ENCODE data around the gene RGS16.

RGS16 gene

DNA sequence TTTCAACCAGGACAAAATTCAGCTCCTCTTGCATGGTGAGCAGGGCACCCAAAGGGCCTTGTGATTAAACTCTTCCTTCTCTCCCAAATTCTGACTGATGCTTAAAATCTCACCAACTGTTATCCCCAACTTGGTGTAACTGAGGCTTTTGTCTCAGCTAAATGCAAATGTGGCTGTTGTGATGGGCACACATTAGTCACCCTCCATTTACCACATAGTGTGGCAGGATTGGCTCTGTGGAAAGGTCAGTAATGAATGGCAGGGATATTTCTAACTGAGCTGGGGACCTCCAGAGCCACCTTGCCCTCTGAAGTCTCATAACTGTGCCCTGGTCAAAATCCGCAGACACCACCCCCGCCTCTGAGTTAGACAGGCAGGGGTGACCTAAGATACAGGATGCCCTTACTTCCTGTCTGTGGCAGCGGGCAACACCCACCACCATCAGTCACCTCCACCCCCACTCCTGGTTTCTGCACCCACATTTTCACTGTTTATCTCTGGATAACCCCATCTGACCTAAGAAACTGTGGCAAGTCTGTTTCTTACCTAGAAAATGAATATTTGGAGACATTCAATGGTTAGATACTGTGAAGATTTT, 25.4 kb upstream of the RGS16 start:
- DNase-seq (ENCODE audit: low spot score): no peak

DNA sequence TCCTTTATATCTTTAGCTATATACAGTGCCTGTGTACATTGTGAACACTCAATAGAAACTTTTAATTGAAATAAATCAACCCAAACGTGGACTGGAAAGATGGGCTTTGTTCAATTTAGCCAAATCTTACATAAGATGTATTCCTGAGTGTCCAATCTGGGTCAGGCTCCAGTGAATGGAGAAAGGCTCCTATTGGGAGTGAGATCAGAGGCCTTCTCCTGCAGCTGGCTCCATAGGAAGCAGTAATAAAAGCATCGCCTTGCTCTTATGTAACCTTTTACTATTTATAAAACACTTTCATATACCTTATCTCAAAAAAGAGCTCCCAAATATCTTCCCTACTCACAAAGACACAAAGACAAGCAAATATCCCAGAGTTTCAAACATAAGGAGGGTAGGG, 24.9 kb upstream of the RGS16 start:
- DNase-seq (ENCODE audit: low spot score): no peak

DNA sequence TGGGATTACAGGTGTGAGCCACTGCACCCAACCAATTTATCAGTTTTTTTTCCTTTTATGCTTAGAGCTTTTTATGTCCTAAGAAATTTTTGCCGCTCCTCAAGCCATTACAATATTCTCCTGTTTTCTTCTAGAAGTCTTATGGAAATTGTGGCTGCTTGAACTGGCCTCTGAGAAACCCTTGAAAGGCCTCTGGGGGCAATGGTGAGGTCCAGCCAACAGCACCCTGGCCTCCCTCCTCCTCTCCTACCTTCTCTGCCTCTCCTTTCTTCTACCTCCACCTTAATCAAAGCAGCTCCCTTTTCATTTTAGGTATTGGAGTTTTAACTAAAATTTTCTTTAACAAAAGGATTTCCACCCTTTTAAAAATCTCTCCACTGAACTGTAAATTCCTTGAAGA, 24.5 kb upstream of the RGS16 start:
- DNase-seq (ENCODE audit: low spot score): no peak

DNA sequence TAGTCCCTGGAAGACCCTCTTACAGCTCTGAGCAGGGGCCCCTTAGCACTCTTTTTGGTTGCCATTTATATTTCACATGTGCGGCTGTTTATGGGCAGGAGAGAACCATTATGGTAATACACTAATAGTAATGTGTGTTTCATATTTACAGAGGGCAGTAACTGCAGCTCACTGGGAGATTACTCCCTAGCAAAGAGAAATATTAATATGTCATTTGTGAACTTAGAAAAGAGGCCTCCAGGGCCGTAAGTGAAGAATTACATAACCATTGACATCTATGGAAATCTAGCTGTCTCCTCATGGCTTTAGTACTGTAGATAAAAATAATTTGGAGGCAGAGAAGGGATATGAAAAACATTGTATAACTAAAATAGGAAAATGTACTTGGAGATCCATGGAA, 23.4 kb upstream of the RGS16 start:
- DNase-seq (ENCODE audit: low spot score): no peak

DNA sequence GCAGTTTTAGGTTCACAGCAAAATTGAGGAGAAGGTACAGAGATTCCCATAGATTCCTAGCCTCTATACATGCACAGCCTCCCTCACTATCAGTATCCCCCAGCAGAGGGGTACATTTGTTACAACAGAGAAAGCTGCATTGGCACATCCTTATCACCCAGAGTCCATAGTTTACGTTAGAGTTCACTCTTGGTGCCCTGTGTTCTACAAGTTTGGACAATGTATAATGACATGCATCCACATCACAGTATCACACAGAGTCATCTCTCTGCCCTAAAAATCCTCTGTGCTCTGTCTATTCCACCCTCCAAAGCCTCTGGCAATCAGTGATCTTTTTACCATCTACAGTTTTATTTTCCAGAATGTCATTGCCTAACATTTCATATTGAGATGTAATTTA, 22.3 kb upstream of the RGS16 start:
- DNase-seq (ENCODE audit: low spot score): no peak

DNA sequence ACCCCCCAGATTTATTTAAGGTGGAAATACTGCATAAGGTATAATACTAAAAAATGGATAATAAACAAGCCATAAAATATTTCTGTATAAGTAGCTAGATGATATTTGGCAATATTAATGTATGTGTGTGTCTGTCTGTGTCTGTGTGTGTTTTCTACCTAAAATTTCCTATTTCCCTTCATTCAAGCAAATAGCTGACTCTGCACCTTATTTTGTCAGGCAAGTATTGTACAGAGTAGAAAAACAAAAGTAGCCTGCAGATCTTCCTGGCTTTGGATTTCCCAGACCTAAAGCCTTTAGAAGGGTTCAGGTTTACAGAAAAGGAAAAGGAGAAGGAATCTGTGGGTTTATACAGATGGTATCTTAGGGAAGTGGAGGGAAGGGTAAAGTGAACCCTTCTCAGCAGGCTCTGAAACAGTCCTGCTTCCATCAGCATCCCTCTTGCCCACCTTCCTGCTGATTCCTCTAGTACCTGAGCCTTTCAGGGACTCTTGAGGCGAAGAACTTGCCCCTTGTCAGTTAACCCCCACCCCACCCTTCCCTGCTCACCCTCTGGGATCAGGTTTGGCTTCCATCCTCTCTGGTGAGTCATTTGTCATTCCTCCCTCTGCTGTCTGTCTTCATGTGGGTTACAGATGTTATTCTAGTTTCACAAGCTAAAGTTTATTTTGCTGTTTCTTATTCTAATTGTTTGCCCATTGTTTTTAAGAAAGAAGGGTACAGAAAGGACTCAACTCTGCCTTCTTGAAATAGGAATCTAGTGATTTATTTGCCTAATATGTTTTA, 21.7 kb upstream of the RGS16 start:
- no peak for DNase-seq (ENCODE audit: low spot score)

DNA sequence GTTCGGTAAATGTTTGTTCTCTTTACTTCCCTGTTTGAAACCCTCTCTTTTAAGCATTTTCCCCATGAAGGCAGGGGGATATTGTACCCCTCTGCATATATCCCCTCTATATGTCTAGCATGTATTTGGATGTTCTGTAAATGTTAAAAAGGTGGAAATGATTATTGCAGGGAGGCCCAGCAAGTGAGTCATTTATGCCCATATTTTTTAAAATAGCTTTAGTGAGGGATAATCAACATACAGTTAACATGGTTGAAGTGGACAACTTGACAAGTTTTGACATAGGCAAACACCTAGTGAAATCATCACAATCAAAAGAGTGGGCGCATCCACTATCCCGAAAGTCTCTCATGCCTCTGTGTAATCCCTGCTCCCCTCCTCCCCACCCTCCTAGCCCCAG, 20.8 kb upstream of the RGS16 start:
- DNase-seq (ENCODE audit: low spot score): no peak

DNA sequence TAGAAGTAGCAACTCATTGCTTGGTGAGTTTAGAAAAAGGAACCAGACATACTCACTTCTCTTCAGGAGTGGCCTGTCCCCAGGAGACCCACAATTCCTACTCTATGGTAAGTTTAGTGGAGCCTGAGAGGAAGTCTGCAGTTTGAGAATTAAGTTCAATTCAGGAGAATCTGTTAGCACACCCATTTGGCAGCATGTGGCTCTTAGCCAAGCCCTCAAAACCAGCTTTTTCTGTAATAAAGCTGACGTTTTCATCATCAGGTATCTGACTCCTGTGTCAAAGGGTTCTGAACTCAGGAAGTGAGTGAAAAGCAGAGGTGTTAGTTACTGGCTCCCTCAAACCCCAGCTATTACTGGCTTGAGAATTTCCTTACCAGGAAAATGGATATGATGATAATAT, 20.4 kb upstream of the RGS16 start:
- DNase-seq (ENCODE audit: low spot score): no peak

DNA sequence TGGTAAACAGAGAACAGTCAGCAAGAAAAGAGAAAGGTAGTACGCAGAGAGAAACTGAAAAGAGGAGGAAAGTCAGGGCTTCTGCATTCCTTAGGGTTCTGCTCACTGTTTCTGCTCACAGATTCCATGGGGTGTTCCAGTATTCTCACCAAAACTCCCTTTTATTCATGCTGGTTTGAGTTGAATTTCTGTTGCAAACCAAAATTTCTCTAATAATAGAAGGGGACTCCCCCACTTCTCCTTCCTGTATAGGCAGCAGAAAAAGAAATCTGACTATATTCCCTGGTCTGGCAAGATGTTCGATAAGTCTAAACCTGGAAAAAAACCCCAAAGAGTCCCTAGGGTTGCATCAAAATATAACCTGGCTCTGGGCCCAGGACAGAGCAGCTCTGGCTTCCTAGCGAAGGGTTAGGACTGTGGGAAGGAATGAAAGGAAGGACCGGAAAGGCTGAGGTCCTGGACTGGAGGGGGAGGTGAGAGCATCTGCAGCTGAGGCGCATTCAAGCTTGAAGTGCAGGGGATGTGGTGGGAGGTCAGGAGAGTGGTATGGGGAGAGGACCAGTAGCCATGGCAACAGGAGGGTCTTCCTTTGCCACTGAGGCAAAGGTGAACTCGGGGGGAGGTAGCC, 18.8 kb upstream of the RGS16 start:
- DNase-seq (ENCODE audit: low spot score): no peak

DNA sequence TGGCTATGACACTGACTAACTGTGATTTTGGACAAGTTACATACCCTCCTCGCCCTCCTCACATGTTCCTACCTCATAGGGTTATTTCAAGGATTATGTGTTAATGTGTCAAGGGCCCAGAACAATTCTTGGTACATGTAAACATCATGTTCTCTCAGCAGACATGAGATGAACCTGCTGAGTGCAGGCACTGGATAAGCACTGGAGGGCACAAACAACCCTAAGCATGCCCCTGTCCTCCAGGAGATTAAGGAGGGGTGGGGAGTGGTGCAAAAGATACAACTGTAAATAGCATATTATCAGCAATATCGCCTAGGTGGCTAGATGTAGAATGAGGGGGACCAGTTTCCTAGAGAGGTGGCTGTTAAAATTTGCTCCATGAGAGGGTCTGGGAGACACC, 17.7 kb upstream of the RGS16 start:
- peak; percentile 44 for DNase-seq (ENCODE audit: low spot score)

DNA sequence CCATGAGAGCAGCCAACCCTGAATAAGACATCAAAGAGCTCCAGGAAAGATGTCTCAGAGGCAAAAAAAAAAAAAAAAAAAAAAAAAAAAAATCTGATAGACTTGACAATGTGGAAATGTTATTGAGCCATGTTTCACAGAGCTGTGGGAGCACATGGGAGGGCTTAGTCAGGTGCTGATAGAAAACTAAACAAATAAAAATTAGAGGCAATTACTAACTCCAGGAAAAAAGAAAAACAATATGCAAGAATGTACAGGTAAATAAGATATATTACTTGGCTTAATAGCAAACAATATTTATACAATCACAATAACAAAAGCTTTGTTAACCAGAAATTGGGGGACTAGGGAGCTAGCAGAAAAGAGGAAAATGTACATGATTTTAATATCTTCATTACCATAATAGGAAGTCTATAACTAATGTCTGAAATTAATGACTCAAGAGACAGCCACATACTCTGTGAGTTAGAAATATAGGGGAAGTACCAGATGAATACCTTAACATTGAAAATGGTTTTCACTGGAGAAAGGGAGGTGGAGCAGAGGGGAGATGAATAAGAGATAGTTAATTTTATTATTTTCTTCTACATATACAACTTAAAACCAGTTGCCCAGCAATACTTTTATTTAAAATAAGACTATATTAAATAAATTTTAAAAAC, 16.9 kb upstream of the RGS16 start:
- no peak for DNase-seq (ENCODE audit: low spot score)

DNA sequence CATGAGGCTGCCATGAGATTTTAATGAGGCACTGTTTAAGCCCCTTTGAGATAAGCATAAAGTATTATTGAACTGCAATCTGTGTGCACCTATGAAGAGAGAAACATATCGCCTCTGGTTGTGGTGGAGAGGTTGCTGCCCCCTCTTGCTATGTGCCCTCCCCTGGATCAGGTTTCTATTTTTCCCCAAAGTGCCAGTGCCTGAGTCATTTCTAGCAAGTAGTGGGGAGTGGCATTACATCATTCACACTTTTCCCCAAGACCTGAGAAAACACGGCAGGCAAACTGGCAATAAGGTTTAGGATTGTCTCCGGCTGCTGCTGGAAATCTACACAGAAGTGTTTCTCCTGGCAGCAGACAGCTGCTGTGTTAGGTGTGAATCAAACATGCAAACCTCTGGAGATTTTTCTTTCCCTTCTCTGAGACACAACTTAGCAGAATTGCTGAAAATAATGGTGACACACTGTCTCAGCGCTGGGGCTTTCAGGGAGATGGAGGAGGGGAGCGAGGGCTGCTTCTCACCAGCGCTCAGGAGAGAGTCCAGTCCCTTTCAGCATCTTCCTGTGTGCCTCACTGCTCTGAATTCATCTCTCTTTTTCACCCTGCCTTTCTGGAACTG, 13.7 kb upstream of the RGS16 start:
- DNase-seq (ENCODE audit: low spot score): no peak

DNA sequence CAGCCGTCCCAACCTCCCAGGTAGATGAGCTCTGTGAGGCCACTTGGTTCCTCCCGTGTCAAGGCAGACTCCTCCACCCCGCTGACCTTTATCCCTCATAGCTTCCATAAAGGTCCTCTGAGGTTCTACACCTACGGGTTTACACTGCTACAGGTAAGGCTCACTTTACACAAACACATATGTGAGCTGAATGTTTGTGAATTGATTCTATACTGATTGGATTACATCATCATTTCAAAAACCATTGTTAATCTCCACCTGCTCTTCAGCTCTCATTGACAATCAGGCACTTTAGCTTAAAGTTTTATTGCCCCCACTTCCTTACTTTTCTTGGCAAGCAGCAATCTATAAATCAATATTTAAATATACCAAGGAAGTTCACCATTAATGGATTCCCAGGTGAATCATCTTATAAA, 12.8 kb upstream of the RGS16 start:
- DNase-seq (ENCODE audit: low spot score): no peak

DNA sequence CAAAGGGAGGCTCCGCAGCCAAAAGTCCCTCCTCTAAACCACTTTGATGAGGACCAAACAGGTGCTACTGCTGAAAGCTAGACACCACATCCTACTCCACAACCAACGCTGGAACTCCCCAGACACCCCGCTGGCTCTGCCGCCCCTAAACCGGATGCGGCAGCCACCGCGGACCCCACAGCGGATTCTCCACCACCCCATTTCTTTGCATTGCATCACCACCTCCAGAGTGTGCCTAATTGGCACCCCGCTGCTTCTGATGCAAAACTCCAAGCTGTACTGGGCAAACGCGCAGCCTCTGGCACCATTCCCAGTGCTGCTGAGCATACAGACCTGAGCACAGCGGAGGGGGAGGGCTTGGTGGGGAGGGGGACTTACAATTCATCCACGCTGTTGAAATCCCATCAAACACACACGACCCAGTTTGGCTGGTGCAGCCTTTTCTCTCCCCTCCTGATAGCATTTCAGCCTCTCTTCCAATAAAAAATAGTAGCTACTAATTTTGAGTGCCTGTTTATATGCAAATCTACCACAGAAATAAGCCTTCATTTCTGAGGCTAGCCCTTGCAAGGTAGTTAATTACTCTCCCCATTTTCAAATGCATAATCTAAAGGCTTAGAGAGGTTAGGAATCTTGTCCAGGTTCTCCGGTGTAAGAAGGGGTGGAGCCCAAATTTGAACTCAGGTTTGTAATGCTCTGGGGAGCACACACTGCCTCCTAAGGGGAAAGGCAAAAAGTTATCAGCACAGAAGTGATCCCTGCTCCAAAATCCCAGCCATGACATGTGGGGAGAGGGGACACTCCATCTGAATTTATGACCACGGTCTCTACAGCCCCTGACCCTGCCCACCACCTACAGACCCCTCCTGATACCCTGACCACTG, 12.2 kb upstream of the RGS16 start:
- peak; percentile 53 for DNase-seq (ENCODE audit: low spot score)

DNA sequence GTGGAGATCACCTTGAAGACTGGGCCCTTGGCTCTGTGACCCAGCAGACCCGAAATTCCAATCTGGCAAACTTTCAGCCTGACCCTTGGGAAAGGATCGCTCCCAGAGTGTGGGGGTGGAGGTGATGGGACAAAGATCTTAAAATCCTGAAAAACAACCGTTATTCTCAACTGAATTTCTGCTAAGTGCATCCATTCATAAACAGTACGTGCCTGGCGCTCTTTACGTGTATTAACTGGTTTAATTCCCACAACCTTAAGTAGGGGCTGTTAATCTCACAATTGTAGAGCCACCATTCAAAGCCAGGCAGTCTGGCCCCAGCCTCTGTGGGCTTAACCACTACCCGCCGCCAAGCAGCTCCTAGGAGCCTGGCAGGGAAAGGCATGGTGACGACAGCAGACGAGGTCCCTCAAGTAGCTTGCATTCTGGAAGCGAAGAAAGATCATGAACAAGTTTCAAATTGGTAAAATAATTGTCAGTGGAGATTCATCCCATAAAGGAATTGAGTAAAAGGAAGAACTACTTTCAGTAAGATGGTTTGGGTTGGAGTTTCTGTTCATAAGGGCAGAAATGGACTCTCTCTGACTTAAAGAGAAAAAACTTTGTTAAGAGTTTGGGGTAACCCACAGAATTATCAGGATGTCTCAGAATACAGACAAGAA, 11.4 kb upstream of the RGS16 start:
- no peak for DNase-seq (ENCODE audit: low spot score)

DNA sequence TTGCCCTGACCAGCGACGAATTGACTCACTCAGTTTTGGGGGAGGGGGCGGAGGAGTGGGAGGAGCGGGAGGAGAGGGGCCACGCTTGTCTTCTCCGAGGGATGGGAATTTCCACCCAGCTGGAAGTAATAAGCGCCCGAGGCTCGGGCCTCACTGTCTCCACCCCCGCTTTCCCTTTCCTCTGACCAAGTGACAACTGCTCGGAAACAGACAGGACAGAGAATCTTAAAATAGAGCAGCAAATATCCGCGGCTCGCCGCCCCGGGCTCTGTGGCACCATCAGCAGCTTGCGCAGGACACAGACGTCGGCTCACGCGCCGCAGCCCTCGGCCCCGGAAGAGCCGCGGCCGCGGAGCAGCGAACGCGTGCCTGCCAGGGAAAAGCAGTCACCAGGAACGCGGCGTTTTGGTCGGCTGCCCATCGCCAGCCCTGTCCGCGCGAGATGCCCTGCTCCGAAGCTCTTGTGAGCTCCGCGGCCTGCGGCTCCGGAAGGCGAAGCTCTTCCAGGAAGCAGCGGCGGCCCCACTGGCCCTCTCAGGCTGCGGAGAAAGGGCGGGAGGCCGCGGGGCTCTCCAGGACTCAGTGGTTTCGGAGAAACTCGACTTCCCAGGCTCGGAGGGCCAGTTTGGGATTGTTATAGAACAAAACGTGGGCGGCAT, 10.7 kb upstream of the RGS16 start:
- peak; percentile 33 for DNase-seq (ENCODE audit: low spot score)

DNA sequence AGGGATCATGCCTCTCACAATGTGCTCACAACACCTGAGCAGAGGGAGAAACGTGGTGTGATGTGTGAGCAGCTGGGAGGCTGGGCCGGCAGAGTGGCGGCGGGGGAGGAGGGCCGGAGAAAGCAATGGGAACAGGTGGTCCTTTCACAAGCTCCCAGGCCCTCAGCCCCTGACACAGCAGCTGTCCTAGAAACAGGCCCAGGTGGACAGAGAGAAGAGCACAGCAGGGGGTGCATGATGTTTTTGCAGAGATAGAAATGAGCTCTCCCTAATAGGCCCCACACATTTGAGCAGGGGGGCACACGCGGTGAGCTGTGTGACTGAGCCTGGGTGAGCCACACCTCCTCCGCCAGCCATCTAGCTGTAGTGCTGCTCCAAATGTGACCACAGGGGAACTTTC, 7.6 kb upstream of the RGS16 start:
- DNase-seq (ENCODE audit: low spot score): no peak

DNA sequence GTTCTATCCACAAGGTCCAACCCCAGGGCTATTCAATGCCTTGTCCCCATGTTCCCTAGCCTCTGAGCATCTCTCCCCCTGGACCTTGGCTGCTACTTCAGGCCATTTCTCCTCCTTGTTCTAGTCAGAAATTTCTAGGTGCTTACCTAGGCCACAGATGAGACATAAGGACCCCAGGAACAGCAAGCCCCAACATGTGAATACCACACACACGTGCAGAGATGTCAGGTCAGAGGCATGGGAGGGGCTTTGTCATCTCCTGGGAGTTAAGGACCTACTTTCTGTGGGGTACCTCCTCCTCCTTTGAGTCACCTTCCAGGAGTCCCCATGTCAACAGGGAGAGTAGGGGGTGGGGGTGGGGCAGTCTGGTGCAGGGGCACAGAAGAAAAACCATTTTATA, 7.1 kb upstream of the RGS16 start:
- no peak for DNase-seq (ENCODE audit: low spot score)

DNA sequence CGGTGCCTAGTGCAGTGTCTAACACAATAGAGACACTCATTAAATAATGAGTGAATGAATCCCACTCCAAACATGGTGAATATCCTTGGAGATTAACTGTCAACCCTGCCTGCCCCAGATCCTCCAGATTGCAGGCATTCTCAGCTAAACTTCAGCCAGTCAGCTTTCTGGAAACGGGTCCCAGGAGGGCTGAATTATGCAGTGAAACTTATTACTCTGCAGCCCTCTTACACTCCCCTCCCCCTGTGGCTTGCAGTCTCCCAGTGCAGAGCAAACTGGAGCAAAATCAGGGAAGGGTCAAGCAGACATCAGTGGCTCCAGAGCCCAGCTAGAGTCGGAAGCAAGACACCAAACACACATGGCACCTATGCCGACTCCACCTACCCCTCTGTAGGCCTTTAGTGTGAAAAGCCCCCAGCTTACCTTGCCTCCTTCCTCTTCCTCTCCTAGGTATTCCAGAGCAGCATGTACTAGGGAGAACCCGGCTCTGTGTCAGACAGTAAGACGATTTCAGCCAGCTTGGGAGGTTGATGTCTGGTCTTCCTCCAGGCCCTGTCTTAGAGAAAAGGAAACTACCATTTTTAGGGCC, 6.5 kb upstream of the RGS16 start:
- no peak for DNase-seq (ENCODE audit: low spot score)
